GM06990 (cell line): Measurements from ENCODE around the gene CDH26.

ENCODE experiments used
- DNase-seq: peaks from one replicate; pipeline ENCODE4 v3.0.0-alpha.2; 2011; ENCODE audit not compliant: insufficient read length; ENCODE audit errors: extremely low read depth
- H3K27me3 ChIP-seq: replicated peaks from 2 replicates; pipeline ENCODE4 v1.6.0; 2011; ENCODE audit warnings: low read length; ENCODE audit not compliant: control insufficient read depth, insufficient read depth
- H3K36me3 ChIP-seq: 2 replicates; pipeline ENCODE4 v1.5.1; 2011; ENCODE audit warnings: low read length; ENCODE audit not compliant: control insufficient read depth, insufficient read depth
- H3K4me3 ChIP-seq: replicated peaks from 2 replicates; pipeline ENCODE4 v1.5.1; 2011; ENCODE audit warnings: low read depth, mild to moderate bottlenecking, control low read depth, low read length
- CTCF ChIP-seq: IDR thresholded peaks from 2 replicates; pipeline ENCODE4 v1.5.1; 2011; ENCODE audit warnings: low read length, control low read depth, mild to moderate bottlenecking, inconsistent platforms; ENCODE audit not compliant: insufficient read depth, poor library complexity, severe bottlenecking

Gene CDH26

GRCh38 chr20:59962155-59962554 lies 3.9 kb downstream of the CDH26 start:
- Histone ChIP-seq H3K36me3 (no peaks in the 10 kb centered on the region), H3K27me3 (no peaks in the 10 kb centered on the region), H3K4me3 (no peak overlapping the region)
- TF ChIP-seq CTCF: no peak
- DNase-seq: no peak

GRCh38 chr20:59966428-59966827 lies 8.2 kb downstream of the CDH26 start:
- TF ChIP-seq CTCF: no peak
- no peaks in the 10 kb centered on the region for H3K36me3 ChIP-seq

GRCh38 chr20:59971428-59971827 lies 13.2 kb downstream of the CDH26 start:
- H3K4me3 ChIP-seq: no peak overlapping the region
- no peaks in the 10 kb centered on the region for H3K36me3 ChIP-seq
- H3K27me3 ChIP-seq: no peaks in the 10 kb centered on the region
- TF ChIP-seq CTCF: no peak
- no peak for DNase-seq

More at GRCh38 chr20:59966428-59966827, 8.2 kb downstream of the CDH26 start:
- H3K27me3 ChIP-seq: no peaks in the 10 kb centered on the region
- DNase-seq: no peak
- no peak overlapping the region for H3K4me3 ChIP-seq

- no peaks in the 10 kb centered on the region for H3K27me3 ChIP-seq
Observed at GRCh38 chr20:59972037-59972801, 14.0 kb downstream of the CDH26 start.

DNA sequence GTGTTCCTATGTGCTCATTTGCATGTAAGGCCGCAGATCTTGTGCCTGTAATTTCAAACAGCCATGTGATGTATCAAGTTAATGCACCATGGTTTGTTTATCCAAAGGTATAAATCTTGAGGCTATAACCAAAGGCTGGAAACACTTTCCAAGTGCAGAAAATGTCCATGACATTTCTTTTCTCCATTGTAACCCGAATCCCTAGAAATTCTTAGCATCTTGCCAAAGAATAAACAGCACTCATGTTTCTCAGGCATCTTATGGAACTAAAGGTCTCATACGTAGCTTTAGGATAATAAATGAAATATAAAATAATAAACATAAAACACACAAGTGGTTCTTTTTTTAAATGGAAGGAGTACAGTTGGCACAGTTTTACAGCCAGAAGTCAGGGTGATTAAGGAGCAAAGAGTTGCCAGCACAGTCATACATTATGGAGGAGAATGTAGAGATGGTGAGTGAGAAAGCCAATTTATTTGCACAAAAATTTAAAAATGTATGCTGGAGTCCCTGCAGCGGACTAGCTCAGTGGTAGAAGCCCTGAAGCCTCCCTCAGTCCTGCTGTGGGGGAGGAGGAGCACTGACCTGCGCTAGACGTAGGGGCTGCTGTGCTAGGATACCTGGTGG lies 18.0 kb downstream of the CDH26 start:
- no peak for TF ChIP-seq CTCF
- H3K36me3 ChIP-seq: no peaks in the 10 kb centered on the region
- DNase-seq: no peak

More at GRCh38 chr20:59972037-59972801, 14.0 kb downstream of the CDH26 start:
- no peak for DNase-seq
- Histone ChIP-seq H3K36me3 (no peaks in the 10 kb centered on the region), H3K4me3 (no peak overlapping the region)
- TF ChIP-seq CTCF: no peak

More for the DNA sequence above, 18.0 kb downstream of the CDH26 start:
- Histone ChIP-seq H3K4me3 (no peak overlapping the region), H3K27me3 (no peaks in the 10 kb centered on the region)
